HepG2 (cell line): ENCODE data around the gene SPNS1. TPM values are rescaled to one million over a fixed set of nuclear protein-coding genes. Genes with fewer than 3 reads are reported as not detected.

Source experiments
- BCL3 ChIP-seq: sonication (generic); formaldehyde crosslinking; IDR thresholded peaks from 2 replicates; pipeline ENCODE4 v1.5.1; 2020; ENCODE audit warnings: mild to moderate bottlenecking, missing genetic modification reagents, moderate library complexity
- MYC ChIP-seq: sonication (generic); formaldehyde crosslinking; IDR thresholded peaks from 2 replicates; pipeline ENCODE4 v1.9.0; 2021; ENCODE audit warnings: missing genetic modification reagents, borderline replicate concordance
- POLR2G ChIP-seq: fragments of 200-400 bp; formaldehyde crosslinking; IDR thresholded peaks from 2 replicates; pipeline ENCODE4 v1.6.1; 2018; ENCODE audit warnings: mild to moderate bottlenecking, low read depth, low read length, moderate library complexity
- PRMT3 ChIP-seq: sonication (generic); formaldehyde crosslinking; IDR thresholded peaks from 2 replicates; pipeline ENCODE4 v1.8.1; 2022; ENCODE audit warnings: low read depth, mild to moderate bottlenecking, moderate library complexity, missing genetic modification reagents, borderline replicate concordance
- RFX5 ChIP-seq: IDR thresholded peaks from 2 replicates; pipeline ENCODE4 v1.6.1; 2011; ENCODE audit warnings: low read depth, low read length, improper control_type of control experiment
- SNAI1 ChIP-seq: sonication (generic); formaldehyde crosslinking; IDR thresholded peaks from 2 replicates; pipeline ENCODE4 v1.5.0; 2020; ENCODE audit warnings: mild to moderate bottlenecking, missing genetic modification reagents, borderline replicate concordance
- TAF1 ChIP-seq: sonication (generic); formaldehyde crosslinking; IDR thresholded peaks from 2 replicates; pipeline ENCODE4 v1.4.0; 2020; ENCODE audit warnings: missing genetic modification reagents
- ZBTB37 ChIP-seq: sonication (generic); formaldehyde crosslinking; IDR thresholded peaks from 2 replicates; pipeline ENCODE4 v1.4.0; 2020; ENCODE audit warnings: mild to moderate bottlenecking, missing genetic modification reagents
- ZKSCAN5 ChIP-seq: sonication (generic); formaldehyde crosslinking; IDR thresholded peaks from 2 replicates; pipeline ENCODE4 v1.5.1; 2020; ENCODE audit warnings: mild to moderate bottlenecking, missing genetic modification reagents
- ZMAT3 ChIP-seq: sonication (generic); formaldehyde crosslinking; conservative IDR thresholded peaks from 2 replicates; pipeline ENCODE4 v1.7.0; 2021; ENCODE audit warnings: missing genetic modification reagents
- ZNF18 ChIP-seq: sonication (generic); formaldehyde crosslinking; IDR thresholded peaks from 2 replicates; pipeline ENCODE4 v1.8.0; 2022; ENCODE audit warnings: mild to moderate bottlenecking, missing genetic modification reagents; ENCODE audit not compliant: insufficient replicate concordance
- ZNF253 ChIP-seq: sonication (generic); formaldehyde crosslinking; IDR thresholded peaks from 2 replicates; pipeline ENCODE4 v1.8.0; 2022; ENCODE audit warnings: mild to moderate bottlenecking, missing genetic modification reagents, borderline replicate concordance
- ZNF484 ChIP-seq: sonication (generic); formaldehyde crosslinking; IDR thresholded peaks from 2 replicates; pipeline ENCODE4 v1.5.1; 2020; ENCODE audit warnings: mild to moderate bottlenecking, low read depth, missing genetic modification reagents, borderline replicate concordance
- ZNF503 ChIP-seq: sonication (generic); formaldehyde crosslinking; IDR thresholded peaks from 2 replicates; pipeline ENCODE4 v1.4.0; 2020; ENCODE audit warnings: missing genetic modification reagents
- ZNF564 ChIP-seq: sonication (generic); formaldehyde crosslinking; IDR thresholded peaks from 2 replicates; pipeline ENCODE4 v1.8.1; 2023; ENCODE audit warnings: mild to moderate bottlenecking, missing genetic modification reagents
- ZNF784 ChIP-seq: sonication (generic); formaldehyde crosslinking; IDR thresholded peaks from 2 replicates; pipeline ENCODE4 v1.5.1; 2020; ENCODE audit warnings: missing genetic modification reagents, mild to moderate bottlenecking, borderline replicate concordance
- ZSCAN9 ChIP-seq: IDR thresholded peaks from 2 replicates; pipeline ENCODE4 v1.6.1; 2016; ENCODE audit warnings: borderline replicate concordance
- polyA plus RNA-seq, 8 experiments: library from polyadenylated mRNA; depleted of rRNA in 3 of 8; stranded (reverse) in 7 of 8; unstranded in 1 of 8; fragments of >200 nt; fragmentation: Illumina TruSeq in 4 of 8; extraction: Trizol in 4 of 8; gene quantifications; 2 replicates each; pipeline versions ENCODE4 v1.2.1 to v1.2.3, GENCODE V29; 2011 to 2016; ENCODE audit warnings: low read depth in 4 of 8, missing spikeins in 1 of 8, mixed read lengths in 1 of 8; ENCODE audit not compliant: insufficient read depth in 1 of 8
- total RNA-seq, 5 experiments: library from RNA; depleted of rRNA; stranded (reverse); fragments of >200 nt; fragmentation: Illumina TruSeq; extraction: Trizol; gene quantifications; 2 replicates each; pipeline ENCODE4 v1.2.3, GENCODE V29; 2016; ENCODE audit warnings: low read depth in 1 of 5

The SPNS1 gene
- total and polyA plus RNA-seq, 2 of the 13 experiments (the other 11 are each of a cell fraction or from before 2014, with no cell fraction given), result 25.6 to 38.8 TPM

GRCh38 chr16:28950648-28951409 lies 23.7 kb upstream of the SPNS1 start, which contains the start of gene NFATC2IP (continued):
- no peak for TF ChIP-seq ZNF18 (CRISPR knock-in tag)
- TF ChIP-seq ZSCAN9, result no peak
- peak; percentile 91 for TF ChIP-seq TAF1 (CRISPR knock-in tag)
- TF ChIP-seq ZNF503 (CRISPR knock-in tag), result no peak
- 0 out of 2 replicates have a peak, but pooled peaks have one; percentile 66 for TF ChIP-seq ZNF784 (CRISPR knock-in tag)
- TF ChIP-seq MYC (CRISPR knock-in tag), result peak; percentile 29; the same call in 1 of the 2 replicates
- TF ChIP-seq ZNF564 (CRISPR knock-in tag), result no peak
- peak; percentile 28; the same call in 1 of the 2 replicates for TF ChIP-seq ZNF253 (CRISPR knock-in tag)
- no peak for TF ChIP-seq ZNF484 (CRISPR knock-in tag)
- peak; percentile 84 for TF ChIP-seq POLR2G
- TF ChIP-seq ZBTB37 (CRISPR knock-in tag), result no peak
- peak; percentile 74 for TF ChIP-seq RFX5
- no peak; the same call in 1 of the 2 replicates for TF ChIP-seq ZMAT3 (CRISPR knock-in tag)
- TF ChIP-seq SNAI1 (CRISPR knock-in tag), result no peak
- no peak for TF ChIP-seq BCL3
- no peak for TF ChIP-seq ZKSCAN5 (CRISPR knock-in tag)
- TF ChIP-seq PRMT3 (CRISPR knock-in tag), result no peak
